ENCODE measurements around the gene ENTREP1.

DNA sequence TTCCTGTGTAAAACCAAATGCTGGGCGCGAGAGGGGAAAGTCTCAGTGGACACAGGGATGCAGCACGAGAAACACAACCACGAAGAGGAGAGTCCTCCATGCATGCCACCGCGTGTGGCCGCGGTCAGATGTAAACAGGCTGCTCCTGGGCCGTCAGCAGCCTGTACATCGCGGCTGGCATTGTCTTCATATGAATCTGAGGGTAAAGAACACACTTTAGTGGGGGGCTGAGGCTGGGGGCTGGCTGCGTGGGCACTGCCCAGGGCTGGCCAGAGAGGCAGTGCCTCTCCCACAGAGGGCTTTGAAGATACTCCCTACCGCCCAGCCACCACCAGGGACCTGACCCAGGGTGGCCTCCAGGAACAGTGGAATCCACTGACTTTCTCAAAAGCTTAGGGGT, 106.2 kb downstream of the ENTREP1 start:
- TF ChIP-seq, protein P1, sequence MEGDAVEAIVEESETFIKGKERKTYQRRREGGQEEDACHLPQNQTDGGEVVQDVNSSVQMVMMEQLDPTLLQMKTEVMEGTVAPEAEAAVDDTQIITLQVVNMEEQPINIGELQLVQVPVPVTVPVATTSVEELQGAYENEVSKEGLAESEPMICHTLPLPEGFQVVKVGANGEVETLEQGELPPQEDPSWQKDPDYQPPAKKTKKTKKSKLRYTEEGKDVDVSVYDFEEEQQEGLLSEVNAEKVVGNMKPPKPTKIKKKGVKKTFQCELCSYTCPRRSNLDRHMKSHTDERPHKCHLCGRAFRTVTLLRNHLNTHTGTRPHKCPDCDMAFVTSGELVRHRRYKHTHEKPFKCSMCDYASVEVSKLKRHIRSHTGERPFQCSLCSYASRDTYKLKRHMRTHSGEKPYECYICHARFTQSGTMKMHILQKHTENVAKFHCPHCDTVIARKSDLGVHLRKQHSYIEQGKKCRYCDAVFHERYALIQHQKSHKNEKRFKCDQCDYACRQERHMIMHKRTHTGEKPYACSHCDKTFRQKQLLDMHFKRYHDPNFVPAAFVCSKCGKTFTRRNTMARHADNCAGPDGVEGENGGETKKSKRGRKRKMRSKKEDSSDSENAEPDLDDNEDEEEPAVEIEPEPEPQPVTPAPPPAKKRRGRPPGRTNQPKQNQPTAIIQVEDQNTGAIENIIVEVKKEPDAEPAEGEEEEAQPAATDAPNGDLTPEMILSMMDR (conservative IDR thresholded peaks at IDR 0.05), result no peak
- TF ChIP-seq ZFX (IDR thresholded peaks at IDR 0.05), result no peak

Data from C4-2B (cell line).